ENCODE measurements around the gene VTN. TPM values are rescaled to one million over a fixed set of nuclear protein-coding genes. Genes with fewer than 3 reads are reported as not detected.

VTN gene
- polyA plus RNA-seq, 2 of the 4 experiments (the other 2 are of a cell fraction): 10.2 to 25.5 TPM

DNA sequence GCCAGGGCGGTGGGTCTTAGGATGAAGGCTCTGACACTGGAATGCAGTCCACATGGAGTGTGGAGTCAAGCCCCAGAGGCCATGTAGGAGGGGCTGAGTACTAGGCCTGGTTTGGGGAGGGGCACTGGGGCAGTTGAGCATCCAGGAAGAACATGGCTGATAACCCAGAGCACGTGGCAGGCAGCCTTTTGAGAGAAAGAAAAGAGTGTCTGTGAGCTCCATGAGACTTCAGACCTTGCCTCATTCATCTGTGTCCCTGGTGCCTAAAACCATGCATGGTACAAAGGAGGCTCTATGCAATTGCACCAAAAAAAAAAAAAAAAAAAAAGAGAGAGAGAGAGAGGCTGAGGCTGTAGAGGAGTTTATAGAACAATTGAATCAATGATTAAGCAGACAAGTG, 21.3 kb upstream of the VTN start:
- Histone ChIP-seq H3K4me3 (no peak overlapping the region), H3K9me3 (no peaks in the 10 kb centered on the region), H3K4me2 (no peak overlapping the region), H3K27ac (no peak overlapping the region), H3K4me1 (no peaks in the 10 kb centered on the region)
- POLR2A ChIA-PET: interaction anchor here (0.6 to 1.8 kb wide), 3 partner anchors 21 to 74 kb away, joined by 3 to 7 read pairs (median 4); partner anchors contain the start of gene VTN
- no peak for ATAC-seq
- no peak for FAIRE-seq
- TF ChIP-seq, protein P1, sequence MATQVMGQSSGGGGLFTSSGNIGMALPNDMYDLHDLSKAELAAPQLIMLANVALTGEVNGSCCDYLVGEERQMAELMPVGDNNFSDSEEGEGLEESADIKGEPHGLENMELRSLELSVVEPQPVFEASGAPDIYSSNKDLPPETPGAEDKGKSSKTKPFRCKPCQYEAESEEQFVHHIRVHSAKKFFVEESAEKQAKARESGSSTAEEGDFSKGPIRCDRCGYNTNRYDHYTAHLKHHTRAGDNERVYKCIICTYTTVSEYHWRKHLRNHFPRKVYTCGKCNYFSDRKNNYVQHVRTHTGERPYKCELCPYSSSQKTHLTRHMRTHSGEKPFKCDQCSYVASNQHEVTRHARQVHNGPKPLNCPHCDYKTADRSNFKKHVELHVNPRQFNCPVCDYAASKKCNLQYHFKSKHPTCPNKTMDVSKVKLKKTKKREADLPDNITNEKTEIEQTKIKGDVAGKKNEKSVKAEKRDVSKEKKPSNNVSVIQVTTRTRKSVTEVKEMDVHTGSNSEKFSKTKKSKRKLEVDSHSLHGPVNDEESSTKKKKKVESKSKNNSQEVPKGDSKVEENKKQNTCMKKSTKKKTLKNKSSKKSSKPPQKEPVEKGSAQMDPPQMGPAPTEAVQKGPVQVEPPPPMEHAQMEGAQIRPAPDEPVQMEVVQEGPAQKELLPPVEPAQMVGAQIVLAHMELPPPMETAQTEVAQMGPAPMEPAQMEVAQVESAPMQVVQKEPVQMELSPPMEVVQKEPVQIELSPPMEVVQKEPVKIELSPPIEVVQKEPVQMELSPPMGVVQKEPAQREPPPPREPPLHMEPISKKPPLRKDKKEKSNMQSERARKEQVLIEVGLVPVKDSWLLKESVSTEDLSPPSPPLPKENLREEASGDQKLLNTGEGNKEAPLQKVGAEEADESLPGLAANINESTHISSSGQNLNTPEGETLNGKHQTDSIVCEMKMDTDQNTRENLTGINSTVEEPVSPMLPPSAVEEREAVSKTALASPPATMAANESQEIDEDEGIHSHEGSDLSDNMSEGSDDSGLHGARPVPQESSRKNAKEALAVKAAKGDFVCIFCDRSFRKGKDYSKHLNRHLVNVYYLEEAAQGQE (IDR thresholded peaks at IDR 0.05): no peak
- TF ChIP-seq RAD21 (conservative IDR thresholded peaks at IDR 0.05 in 1 of 2, IDR thresholded peaks at IDR 0.05 in 1 of 2) (no peak), EHF (CRISPR knock-in tag; IDR thresholded peaks at IDR 0.05) (no peak), FOSL2 (IDR thresholded peaks at IDR 0.05) (no peak), FOSL2 (CRISPR knock-in tag; IDR thresholded peaks at IDR 0.05) (no peak), FOSB (CRISPR knock-in tag; IDR thresholded peaks at IDR 0.05) (no peak), CBX8 (IDR thresholded peaks at IDR 0.05) (no peak)
- TF ChIP-seq, protein P2, sequence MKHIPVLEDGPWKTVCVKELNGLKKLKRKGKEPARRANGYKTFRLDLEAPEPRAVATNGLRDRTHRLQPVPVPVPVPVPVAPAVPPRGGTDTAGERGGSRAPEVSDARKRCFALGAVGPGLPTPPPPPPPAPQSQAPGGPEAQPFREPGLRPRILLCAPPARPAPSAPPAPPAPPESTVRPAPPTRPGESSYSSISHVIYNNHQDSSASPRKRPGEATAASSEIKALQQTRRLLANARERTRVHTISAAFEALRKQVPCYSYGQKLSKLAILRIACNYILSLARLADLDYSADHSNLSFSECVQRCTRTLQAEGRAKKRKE (CRISPR knock-in tag; IDR thresholded peaks at IDR 0.05; ENCODE audit: low read depth): no peak
- TF ChIP-seq, protein P3, sequence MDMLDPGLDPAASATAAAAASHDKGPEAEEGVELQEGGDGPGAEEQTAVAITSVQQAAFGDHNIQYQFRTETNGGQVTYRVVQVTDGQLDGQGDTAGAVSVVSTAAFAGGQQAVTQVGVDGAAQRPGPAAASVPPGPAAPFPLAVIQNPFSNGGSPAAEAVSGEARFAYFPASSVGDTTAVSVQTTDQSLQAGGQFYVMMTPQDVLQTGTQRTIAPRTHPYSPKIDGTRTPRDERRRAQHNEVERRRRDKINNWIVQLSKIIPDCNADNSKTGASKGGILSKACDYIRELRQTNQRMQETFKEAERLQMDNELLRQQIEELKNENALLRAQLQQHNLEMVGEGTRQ (IDR thresholded peaks at IDR 0.05): no peak
- CTCF ChIA-PET: interaction anchor here (0.9 to 2.0 kb wide), 4 partner anchors 10 to 213 kb away, joined by 3 to 6 read pairs (median 4); no protein-coding TSS in a partner anchor
- DNase-seq (ENCODE audit: low read depth in 1 of 2, low spot score in 1 of 2): no peak
- WGBS (ENCODE audit: missing lambda C conversion rate): 56% methylated on average over 2 of the region's 2 CpGs

DNA sequence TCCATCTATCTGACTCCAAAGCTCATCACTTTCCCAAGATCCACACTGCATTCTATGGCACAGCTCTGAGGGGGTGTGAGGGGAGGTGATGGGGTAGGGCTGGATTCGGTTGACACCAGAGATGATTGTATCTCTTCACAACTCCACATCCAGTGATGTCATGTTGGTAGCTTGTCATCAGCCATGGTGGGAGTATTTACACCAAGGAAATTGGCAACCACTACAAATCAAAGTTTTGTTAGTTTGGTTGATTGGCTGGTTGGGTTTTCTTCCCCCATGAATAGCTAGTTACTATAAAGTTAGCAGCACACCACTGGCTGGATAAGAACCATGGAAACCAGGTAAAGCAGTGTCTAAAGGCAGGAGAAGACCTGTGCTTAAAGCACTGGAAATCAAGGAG, 20.9 kb upstream of the VTN start:
- no peak overlapping the region for H3K27ac ChIP-seq
- TF ChIP-seq HDAC2 (IDR thresholded peaks at IDR 0.05): no peak
- no peak for ATAC-seq
- ChIA-PET CTCF (interaction anchor here (0.9 to 2.0 kb wide), 3 partner anchors 10 to 26 kb away, joined by 3 to 6 read pairs (median 4); no protein-coding TSS in a partner anchor), POLR2A (interaction anchor here (1.2 to 1.8 kb wide), 2 partner anchors 33 to 75 kb away, joined by 3 to 7 read pairs; a partner anchor contains a TSS)
- H3K4me3 ChIP-seq: no peak overlapping the region
- 65% methylated on average over 1 of the region's 1 CpG for WGBS (ENCODE audit: missing lambda C conversion rate)
- H3K4me1 ChIP-seq: no peaks in the 10 kb centered on the region
- DNase-seq (ENCODE audit: low read depth in 1 of 2, low spot score in 1 of 2): no peak
- no peak for FAIRE-seq
- H3K9me3 ChIP-seq: no peaks in the 10 kb centered on the region
- H3K4me2 ChIP-seq: no peak overlapping the region

DNA sequence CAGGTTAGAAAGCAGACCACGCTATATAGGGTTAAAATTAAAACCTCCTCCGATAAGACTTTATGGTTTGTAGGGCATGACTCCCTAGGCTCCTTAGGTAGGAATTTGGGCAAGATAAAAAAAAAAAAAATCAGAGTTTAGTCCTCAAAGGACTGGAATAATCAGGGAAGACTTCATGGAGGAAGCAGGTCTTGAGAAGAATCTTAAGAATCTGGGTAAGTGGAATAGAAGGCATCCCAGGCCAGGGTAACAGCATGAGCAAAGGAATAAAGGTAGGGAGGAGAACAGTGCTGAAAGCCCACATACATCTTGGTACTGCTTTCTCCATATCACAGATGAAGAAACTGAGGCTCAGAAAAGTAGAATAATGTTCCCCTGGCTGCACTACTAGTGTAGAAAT, 20.5 kb upstream of the VTN start:
- no peak for DNase-seq (ENCODE audit: low read depth in 1 of 2, low spot score in 1 of 2)
- no peak for FAIRE-seq
- TF ChIP-seq EHF (CRISPR knock-in tag; IDR thresholded peaks at IDR 0.05) (no peak), FOSB (CRISPR knock-in tag; IDR thresholded peaks at IDR 0.05) (no peak), NPAS2 (CRISPR knock-in tag; IDR thresholded peaks at IDR 0.05; ENCODE audit: borderline replicate concordance) (no peak), HEYL (CRISPR knock-in tag; IDR thresholded peaks at IDR 0.05) (no peak), MYC (IDR thresholded peaks at IDR 0.05; ENCODE audit: borderline replicate concordance, low read length) (no peak), ZFP36 (IDR thresholded peaks at IDR 0.05; ENCODE audit: borderline replicate concordance, partially characterized antibody) (peak; percentile 65), GATA3 (IDR thresholded peaks at IDR 0.05; ENCODE audit: borderline replicate concordance) (no peak)
- Histone ChIP-seq H3K27ac (no peak overlapping the region), H3K4me1 (no peaks in the 10 kb centered on the region), H3K4me2 (no peak overlapping the region), H3K9me3 (no peaks in the 10 kb centered on the region), H3K4me3 (no peak overlapping the region)
- no peak for ATAC-seq
- 88% methylated on average over 2 of the region's 2 CpGs for WGBS (ENCODE audit: missing lambda C conversion rate)
- ChIA-PET CTCF (interaction anchor here (0.9 to 2.0 kb wide), 3 partner anchors 10 to 26 kb away, joined by 3 to 6 read pairs (median 4); no protein-coding TSS in a partner anchor), POLR2A (interaction anchor here (1.8 kb wide), 1 partner anchor 33 kb away, joined by 7 read pairs; a partner anchor contains a TSS)

Measured in A549 (cell line).